Activated CD8-positive, alpha-beta memory T cell treated with anti-CD3 and anti-CD28 coated beads for 48 hours (primary cell): Measurements from ENCODE around the gene COA5.
A peak's percentile ranks its signal among the peaks of the same experiment; 100 is the strongest.

Experiments used
- DNase-seq, 3 experiments: peaks; one replicate each; pipeline ENCODE4 v3.0.0-alpha.2; 2020; ENCODE audit warnings: low read depth in 2 of 3, low spot score in 2 of 3

COA5 gene

DNA sequence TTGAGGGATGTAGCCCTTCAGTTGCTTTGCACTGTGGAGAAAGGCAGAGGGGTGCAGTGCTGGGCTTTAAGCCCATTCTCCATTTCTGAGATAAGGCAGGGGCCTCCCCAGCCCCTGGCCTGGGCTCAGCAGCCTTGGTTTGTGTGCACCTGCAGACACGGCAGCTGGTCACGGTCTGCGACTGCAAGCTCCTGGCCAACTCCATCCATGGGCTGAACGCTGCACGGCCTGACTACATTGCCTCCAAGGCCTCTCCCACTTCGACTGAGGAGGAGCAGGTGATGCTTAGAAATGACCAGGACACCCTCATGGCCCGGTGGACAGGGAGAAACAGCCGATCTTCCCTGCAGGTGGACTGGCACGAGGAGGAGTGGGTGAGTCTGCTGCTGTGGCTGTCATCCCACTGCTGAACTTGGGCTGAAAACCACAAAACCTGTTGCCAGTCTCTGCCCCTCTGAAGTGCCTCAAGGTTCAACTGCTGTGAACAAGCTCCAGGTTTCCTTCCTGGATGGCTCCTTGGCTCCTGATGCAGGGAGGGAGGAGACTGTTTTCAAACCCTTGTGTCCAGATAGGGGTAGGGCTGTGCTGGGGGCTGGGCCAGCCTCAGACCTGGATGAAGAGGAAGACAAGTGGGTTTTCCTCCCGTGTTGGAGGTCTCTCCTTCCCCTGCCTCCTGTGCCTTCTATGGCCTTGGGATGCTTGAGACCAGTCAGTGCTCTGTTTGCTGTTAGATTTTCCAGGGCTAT, 54.0 kb downstream of the COA5 start:
- no peak for DNase-seq

DNA sequence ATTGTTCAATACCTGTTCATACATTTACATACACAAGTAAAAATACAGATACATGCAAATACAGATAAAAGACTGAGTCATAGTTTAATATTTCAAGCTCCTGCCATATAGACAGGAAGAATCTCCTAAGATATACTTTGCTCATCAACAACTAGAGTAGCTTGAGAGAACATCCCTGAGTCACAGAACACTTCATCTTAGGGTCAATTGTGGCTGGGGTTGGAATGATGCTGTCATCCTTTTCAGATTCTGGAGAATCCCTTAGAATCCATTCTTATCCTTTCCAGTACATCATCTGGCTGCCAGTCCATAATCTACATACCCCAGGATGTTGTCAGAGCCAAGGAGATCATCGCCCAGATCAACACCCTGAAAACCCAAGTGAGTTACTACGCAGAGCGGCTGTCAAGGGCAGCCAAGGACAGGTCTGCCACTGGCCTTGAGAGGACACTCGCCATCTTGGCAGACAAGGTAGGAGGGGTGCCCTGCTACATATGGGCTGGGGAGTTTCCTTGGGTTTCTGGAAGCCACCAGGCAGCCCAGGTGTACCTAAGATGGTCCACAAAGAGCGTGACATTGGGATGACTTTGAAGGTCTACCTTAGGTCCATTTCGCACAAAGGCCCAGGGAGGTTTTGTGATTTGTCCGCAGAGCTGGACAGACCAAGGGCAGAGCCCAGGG, 55.7 kb downstream of the COA5 start:
- DNase-seq = no peak

DNA sequence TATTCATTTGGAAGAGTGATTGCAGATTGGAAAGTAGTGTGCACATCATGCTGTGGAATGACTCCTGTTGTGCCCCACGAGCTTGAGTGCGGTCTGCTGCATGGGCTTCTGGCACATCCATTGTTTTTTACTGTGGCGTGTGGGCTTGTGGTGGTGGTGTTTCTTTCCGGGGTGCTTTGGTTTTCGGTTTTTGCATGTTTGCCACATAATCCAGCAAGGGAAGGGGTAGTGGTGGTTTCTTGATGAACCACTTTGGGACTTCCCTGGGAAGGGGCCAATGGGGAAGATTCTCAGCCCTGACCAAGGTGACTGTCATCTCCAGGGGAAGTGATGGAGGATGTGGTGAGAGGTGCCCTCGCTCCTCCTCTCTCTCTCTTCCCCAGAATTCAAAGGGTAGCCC, 57.0 kb downstream of the COA5 start:
- DNase-seq = peak in 2 of 3 experiments; percentile 33 to 42

DNA sequence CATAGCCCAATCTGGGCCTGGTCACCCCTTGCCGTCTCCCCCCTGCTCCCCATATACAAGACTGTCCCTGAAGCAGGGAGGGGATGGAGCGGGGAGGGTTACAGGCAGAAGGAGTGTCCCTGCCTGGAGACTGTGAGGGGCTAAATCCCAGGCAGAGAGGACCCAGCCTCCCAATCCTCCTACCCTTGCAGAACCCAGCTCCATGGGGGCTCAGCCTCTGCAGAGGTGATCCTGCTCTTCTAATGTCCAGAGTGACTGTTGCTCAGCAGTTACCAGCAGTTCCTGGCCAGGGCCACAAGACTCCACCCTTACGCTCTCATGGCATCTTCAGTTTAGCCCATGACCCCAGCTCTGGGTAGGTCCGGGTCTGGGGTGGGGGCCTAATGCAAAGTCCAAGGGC, 58.1 kb downstream of the COA5 start:
- no peak for DNase-seq
